HEK293 (cell line): ENCODE measurements around the gene ERAP2.

Experiments used
- SP2 ChIP-seq: fragments of 450-650 bp; formaldehyde crosslinking; IDR thresholded peaks from 2 replicates; pipeline ENCODE4 v1.5.1; 2016; ENCODE audit warnings: missing biosample characterization, missing genetic modification characterization
- ZNF202 ChIP-seq: fragments of 450-650 bp; formaldehyde crosslinking; IDR thresholded peaks from 2 replicates; pipeline ENCODE4 v1.5.1; 2016; ENCODE audit warnings: missing biosample characterization, missing genetic modification characterization, borderline replicate concordance
- ZNF416 ChIP-seq: fragments of 450-650 bp; formaldehyde crosslinking; IDR thresholded peaks from 2 replicates; pipeline ENCODE4 v1.5.1; 2016; ENCODE audit warnings: missing biosample characterization, missing genetic modification characterization
- ZNF76 ChIP-seq: fragments of 450-650 bp; formaldehyde crosslinking; IDR thresholded peaks from 2 replicates; pipeline ENCODE4; 2016; ENCODE audit warnings: low read depth, missing biosample characterization, missing genetic modification characterization, borderline replicate concordance
- TF ChIP-seq, protein P1 (sequence below): fragments of 450-650 bp; formaldehyde crosslinking; IDR thresholded peaks from 2 replicates; pipeline ENCODE4 v1.5.1; 2016; ENCODE audit warnings: missing biosample characterization, missing genetic modification characterization

DNA sequence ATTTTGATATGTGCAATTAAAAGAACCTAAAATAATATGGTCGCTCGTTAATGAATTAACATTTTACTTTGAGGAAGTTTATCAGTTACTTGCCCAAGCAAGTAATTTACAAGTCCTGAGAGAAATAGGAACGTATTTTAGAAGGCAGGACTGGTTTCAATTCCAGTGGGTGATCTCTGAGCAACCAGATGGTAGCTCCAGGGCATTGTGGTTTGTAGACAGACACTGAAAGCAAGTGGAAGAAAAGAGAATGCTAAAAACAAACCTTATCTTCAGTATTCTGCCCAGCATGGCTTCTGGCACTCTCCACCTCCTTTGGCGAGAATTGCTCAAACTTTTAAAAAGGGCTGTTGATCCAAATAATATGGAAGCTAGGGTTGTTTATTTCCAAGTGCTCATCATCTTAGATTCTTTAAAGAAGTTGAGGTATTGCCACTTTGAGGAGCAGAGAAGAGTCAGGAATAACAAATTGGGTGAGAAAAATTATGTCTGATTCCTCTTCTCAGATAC, 31.8 kb upstream of the ERAP2 start:
- no peak for TF ChIP-seq ZNF416 (tag by site-specific recombination)
- TF ChIP-seq ZNF76 (tag by site-specific recombination) = no peak
- TF ChIP-seq SP2 (tag by site-specific recombination) = no peak
- TF ChIP-seq, protein P1, sequence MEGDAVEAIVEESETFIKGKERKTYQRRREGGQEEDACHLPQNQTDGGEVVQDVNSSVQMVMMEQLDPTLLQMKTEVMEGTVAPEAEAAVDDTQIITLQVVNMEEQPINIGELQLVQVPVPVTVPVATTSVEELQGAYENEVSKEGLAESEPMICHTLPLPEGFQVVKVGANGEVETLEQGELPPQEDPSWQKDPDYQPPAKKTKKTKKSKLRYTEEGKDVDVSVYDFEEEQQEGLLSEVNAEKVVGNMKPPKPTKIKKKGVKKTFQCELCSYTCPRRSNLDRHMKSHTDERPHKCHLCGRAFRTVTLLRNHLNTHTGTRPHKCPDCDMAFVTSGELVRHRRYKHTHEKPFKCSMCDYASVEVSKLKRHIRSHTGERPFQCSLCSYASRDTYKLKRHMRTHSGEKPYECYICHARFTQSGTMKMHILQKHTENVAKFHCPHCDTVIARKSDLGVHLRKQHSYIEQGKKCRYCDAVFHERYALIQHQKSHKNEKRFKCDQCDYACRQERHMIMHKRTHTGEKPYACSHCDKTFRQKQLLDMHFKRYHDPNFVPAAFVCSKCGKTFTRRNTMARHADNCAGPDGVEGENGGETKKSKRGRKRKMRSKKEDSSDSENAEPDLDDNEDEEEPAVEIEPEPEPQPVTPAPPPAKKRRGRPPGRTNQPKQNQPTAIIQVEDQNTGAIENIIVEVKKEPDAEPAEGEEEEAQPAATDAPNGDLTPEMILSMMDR = no peak
- TF ChIP-seq ZNF202 (tag by site-specific recombination) = no peak
